ENCODE measurements around the gene LNX2. TPM values are rescaled to one million over a fixed set of nuclear protein-coding genes. Genes with fewer than 3 reads are reported as not detected.

The LNX2 gene
- 1 to 10 TPM; 4.5 to 4.6 TPM for total RNA-seq

GRCh38 chr13:27620377-27621115 lies at the start of gene LNX2:
Gene LNX2, minus strand, starts transcription at chr13:27620529. Its CDS starts 38,826 bp downstream, at chr13:27581703.
- ChIA-PET CTCF (interaction anchor here (0.7 to 1.4 kb wide), 6 partner anchors 13 to 259 kb away, joined by 3 to 8 read pairs (median 4); no protein-coding TSS in a partner anchor), POLR2A (interaction anchor here (0.5 to 2.1 kb wide), 13 partner anchors 10 to 197 kb away, joined by 3 to 9 read pairs (median 4); partner anchors contain the start of gene GTF3A)
- Mint-ChIP-seq H3K36me3 (ENCODE audit: low read depth) (peaks cover 28% of the 10 kb centered on the region), H3K27me3 (no peaks in the 10 kb centered on the region), H3K4me3 (peak within 1 kb of the TSS; percentile 86), H3K27ac (peak within 1 kb of the TSS; percentile 92), H3K4me1 (ENCODE audit: low read depth) (peaks cover 49% of the 10 kb centered on the region), H3K9me3 (no peaks in the 10 kb centered on the region)
- TF ChIP-seq CTCF (IDR thresholded peaks at IDR 0.05): no peak
- intact Hi-C loops (cut with micrococcal nuclease): loop anchor here (10.0 kb wide), 2 partner anchors 166 to 196 kb away; partner anchors contain the start of genes GTF3A and MTIF3
- DNase-seq: peak; percentile 98
- peak; percentile 91 for ATAC-seq

- intact Hi-C loops (cut with micrococcal nuclease): no loop called here
- no peak overlapping the region for H3K27ac Mint-ChIP-seq
- TF ChIP-seq CTCF (IDR thresholded peaks at IDR 0.05): no peak
- ChIA-PET CTCF (no interaction called here), POLR2A (interaction anchor here (0.6 kb wide), 1 partner anchor 9 kb away, joined by 3 read pairs; no protein-coding TSS in a partner anchor)
- peaks cover 11% of the 10 kb centered on the region for H3K36me3 Mint-ChIP-seq (ENCODE audit: low read depth)
- ATAC-seq (no peak), DNase-seq (no peak)
- H3K4me3 Mint-ChIP-seq: no peak overlapping the region
- H3K4me1 Mint-ChIP-seq (ENCODE audit: low read depth): no peaks in the 10 kb centered on the region
- H3K9me3 Mint-ChIP-seq: peaks cover 1% of the 10 kb centered on the region
- H3K27me3 Mint-ChIP-seq: no peaks in the 10 kb centered on the region
Measured at GRCh38 chr13:27667946-27668345, 47.6 kb upstream of the LNX2 start.

GRCh38 chr13:27666951-27667350 lies 46.6 kb upstream of the LNX2 start:
- Mint-ChIP-seq H3K27ac (peak overlapping the region; percentile 2), H3K4me3 (no peak overlapping the region), H3K27me3 (no peaks in the 10 kb centered on the region), H3K4me1 (ENCODE audit: low read depth) (peaks cover 5% of the 10 kb centered on the region), H3K36me3 (ENCODE audit: low read depth) (peaks cover 11% of the 10 kb centered on the region), H3K9me3 (no peaks in the 10 kb centered on the region)
- no peak for DNase-seq
- no peak for TF ChIP-seq CTCF (IDR thresholded peaks at IDR 0.05)
- ChIA-PET POLR2A (no interaction called here), CTCF (no interaction called here)
- ATAC-seq: no peak
- intact Hi-C loops (cut with micrococcal nuclease): no loop called here

- H3K4me1 Mint-ChIP-seq (ENCODE audit: low read depth): peaks cover 5% of the 10 kb centered on the region
- H3K4me3 Mint-ChIP-seq: no peak overlapping the region
- intact Hi-C loops (cut with micrococcal nuclease): no loop called here
- ATAC-seq: no peak
- H3K27ac Mint-ChIP-seq: no peak overlapping the region
- H3K36me3 Mint-ChIP-seq (ENCODE audit: low read depth): peaks cover 13% of the 10 kb centered on the region
- no peaks in the 10 kb centered on the region for H3K27me3 Mint-ChIP-seq
- CTCF ChIA-PET: interaction anchor here (0.7 to 1.6 kb wide), 2 partner anchors 107 to 165 kb away, joined by 3 read pairs; no protein-coding TSS in a partner anchor
- POLR2A ChIA-PET: no interaction called here
- no peak for DNase-seq
- no peaks in the 10 kb centered on the region for H3K9me3 Mint-ChIP-seq
- TF ChIP-seq CTCF (IDR thresholded peaks at IDR 0.05): no peak
Measured at GRCh38 chr13:27665761-27666160, 45.4 kb upstream of the LNX2 start.

GRCh38 chr13:27665333-27665732 lies 45.0 kb upstream of the LNX2 start:
- intact Hi-C loops (cut with micrococcal nuclease): no loop called here
- ATAC-seq (no peak), DNase-seq (no peak)
- Mint-ChIP-seq H3K4me1 (ENCODE audit: low read depth) (peaks cover 5% of the 10 kb centered on the region), H3K9me3 (no peaks in the 10 kb centered on the region), H3K27ac (no peak overlapping the region), H3K36me3 (ENCODE audit: low read depth) (peaks cover 13% of the 10 kb centered on the region), H3K27me3 (no peaks in the 10 kb centered on the region), H3K4me3 (no peak overlapping the region)
- POLR2A ChIA-PET: no interaction called here
- TF ChIP-seq CTCF (IDR thresholded peaks at IDR 0.05): no peak
- CTCF ChIA-PET: interaction anchor here (0.7 to 1.6 kb wide), 2 partner anchors 107 to 165 kb away, joined by 3 read pairs; no protein-coding TSS in a partner anchor
